Hair follicular keratinocyte (primary cell): Measurements from ENCODE around the gene PRR5L. TPM values are rescaled to one million over a fixed set of nuclear protein-coding genes. Genes with fewer than 3 reads are reported as not detected.

Experiments used
- total RNA-seq: library from RNA; depleted of rRNA; stranded (reverse); fragments of >200 nt; gene quantifications from 2 replicates; pipeline ENCODE4 v1.2.3, GENCODE V29; 2015

PRR5L gene, protein sequence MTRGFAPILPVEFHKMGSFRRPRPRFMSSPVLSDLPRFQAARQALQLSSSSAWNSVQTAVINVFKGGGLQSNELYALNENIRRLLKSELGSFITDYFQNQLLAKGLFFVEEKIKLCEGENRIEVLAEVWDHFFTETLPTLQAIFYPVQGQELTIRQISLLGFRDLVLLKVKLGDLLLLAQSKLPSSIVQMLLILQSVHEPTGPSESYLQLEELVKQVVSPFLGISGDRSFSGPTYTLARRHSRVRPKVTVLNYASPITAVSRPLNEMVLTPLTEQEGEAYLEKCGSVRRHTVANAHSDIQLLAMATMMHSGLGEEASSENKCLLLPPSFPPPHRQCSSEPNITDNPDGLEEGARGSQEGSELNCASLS
- 14.8 and 23.0 TPM in 2 replicates for total RNA-seq

DNA sequence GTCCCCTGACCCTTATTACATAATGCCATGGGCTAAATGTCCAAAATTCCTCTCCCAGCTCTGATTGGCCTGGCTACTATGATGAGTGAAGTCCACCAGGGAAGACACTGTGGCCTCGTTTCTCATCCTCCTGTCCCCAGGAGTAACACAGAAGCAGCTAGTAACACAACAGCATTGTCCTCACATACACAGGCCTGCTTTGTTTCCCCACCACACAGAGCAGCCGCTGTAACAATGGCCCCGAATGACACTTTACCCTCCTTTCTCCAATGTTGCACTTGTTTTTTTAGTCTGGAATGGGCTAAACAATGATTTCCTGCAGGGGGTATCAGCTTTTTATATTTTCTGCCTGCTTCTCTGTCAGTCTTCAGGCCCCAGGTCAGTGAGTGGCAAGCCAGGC lies at the start of gene PRR5L:
Gene PRR5L (plus strand): TSS at position 363 of the 400 bp plus-strand sequence. CDS start 104,834 bp downstream, outside the sequence.

DNA sequence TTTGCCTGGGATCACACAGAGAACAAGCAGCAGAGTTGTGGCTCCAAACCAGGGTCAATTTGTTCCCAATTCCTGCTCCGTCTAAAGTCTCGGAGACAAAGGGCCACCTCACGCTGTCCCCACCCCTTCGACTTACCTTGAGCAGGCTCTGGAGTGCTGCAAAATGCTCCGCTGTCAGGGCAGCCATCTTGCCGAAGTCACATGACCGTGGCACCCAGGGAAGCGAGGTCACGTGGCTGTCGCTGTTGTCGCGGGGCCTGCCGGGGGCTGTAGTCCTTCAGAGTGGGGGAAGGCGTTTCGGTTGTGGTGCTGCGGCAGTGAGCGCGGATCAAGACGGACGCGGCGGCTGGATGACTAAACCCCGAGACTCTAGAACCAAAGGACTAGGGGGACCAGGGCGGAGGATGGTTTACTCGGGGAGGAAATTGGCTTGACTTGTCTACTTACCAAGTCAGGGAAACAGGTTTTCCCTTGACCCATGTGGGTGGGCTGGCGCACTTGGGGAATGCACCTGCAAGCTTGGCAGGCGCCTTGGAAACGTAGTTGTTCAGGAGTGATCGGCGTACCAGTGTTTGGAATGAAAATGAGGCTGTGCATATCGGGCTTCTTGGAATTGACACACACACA lies 6.7 kb upstream of the PRR5L start, which contains the start of gene COMMD9:
Gene COMMD9 (minus strand): TSS at position 199 of the 627 bp plus-strand sequence. CDS start 12 bp downstream, at position 187.

DNA sequence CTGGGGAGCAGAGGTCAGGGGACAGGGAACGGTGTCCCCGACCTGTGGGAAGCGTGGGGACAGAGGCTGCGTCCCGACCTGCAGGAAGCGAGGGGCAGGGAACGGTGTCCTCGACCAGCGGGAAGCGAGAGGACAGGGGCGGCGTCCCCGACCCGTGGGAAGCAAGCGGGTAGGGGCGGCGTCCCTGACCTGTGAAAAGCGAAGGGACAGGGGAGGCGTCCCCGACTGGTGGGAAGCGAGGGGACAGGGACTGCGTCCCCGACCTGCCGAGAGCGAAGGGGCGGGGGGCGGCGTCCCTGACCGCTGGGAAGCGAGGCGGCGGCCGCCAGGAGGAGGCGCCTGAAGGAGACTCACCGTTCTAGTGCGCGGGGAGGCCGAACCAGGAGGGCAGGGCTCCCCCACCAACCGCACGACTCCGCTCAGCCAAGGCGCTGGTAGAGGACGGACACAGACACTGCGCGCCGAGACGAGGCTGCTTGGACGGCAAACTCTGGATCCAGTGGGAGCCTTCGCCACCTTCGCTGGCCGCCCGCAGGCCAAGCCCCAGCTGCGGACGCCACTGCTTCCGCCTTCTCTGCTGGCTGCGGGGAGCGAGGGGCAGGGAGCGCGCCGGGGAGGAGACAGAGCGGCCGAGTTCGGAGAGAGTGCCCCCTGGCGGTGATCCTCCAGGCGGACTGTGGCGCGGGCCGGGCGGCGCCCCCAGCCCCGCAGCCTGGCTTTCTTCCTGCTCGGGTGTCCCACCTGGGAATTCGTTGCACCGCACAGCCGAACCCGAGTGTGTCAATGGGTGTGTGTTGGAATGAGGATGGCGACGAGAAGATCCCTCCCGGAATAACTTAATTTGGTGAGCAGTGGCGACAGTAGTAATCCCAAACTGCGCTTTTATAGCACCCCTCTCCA lies 213.9 kb downstream of the PRR5L start, which contains the start of gene TRAF6:
Gene TRAF6 (minus strand): TSS at position 579 of the 900 bp plus-strand sequence. CDS start 8,757 bp downstream, outside the sequence.

Other genes with a start within 250 kb of the PRR5L start
- gene COMMD9, start 6.9 kb upstream of the PRR5L start, total RNA-seq: 21.7 and 34.2 TPM in 2 replicates
- 6.8 and 7.0 TPM in 2 replicates for gene TRAF6, start 214.0 kb downstream of the PRR5L start, total RNA-seq